HepG2 (cell line): ENCODE results near the gene HPCAL1. TPM values are rescaled to one million over a fixed set of nuclear protein-coding genes. Genes with fewer than 3 reads are reported as not detected.
A peak's percentile ranks its signal among the peaks of the same experiment; 100 is the strongest.

Experiments
- ATF6 ChIP-seq: sonication (generic); formaldehyde crosslinking; conservative IDR thresholded peaks from 2 replicates; pipeline ENCODE4 v1.4.0; 2020; ENCODE audit warnings: missing genetic modification reagents
- CENPX ChIP-seq: sonication (generic); formaldehyde crosslinking; IDR thresholded peaks from 2 replicates; pipeline ENCODE4 v1.9.0; 2021; ENCODE audit warnings: mild to moderate bottlenecking, missing genetic modification reagents, moderate library complexity
- IRF1 ChIP-seq: sonication (generic); formaldehyde crosslinking; IDR thresholded peaks from 2 replicates; pipeline ENCODE4 v1.4.0; 2020; ENCODE audit warnings: low read depth, mild to moderate bottlenecking, missing genetic modification reagents
- JUNB ChIP-seq: sonication (generic); formaldehyde crosslinking; IDR thresholded peaks from 2 replicates; pipeline ENCODE4 v1.8.0; 2022; ENCODE audit warnings: missing genetic modification reagents, mild to moderate bottlenecking, borderline replicate concordance
- KAT7 ChIP-seq: IDR thresholded peaks from 2 replicates; pipeline ENCODE4 v1.6.1; 2018; ENCODE audit warnings: borderline replicate concordance, missing compliant biosample characterization
- KLF9 ChIP-seq: IDR thresholded peaks from 2 replicates; pipeline ENCODE4 v1.6.1; 2016; ENCODE audit warnings: low read depth
- MLX ChIP-seq: IDR thresholded peaks from 2 replicates; pipeline ENCODE4 v1.6.1; 2016
- SKIL ChIP-seq: sonication (generic); formaldehyde crosslinking; IDR thresholded peaks from 2 replicates; pipeline ENCODE4 v1.8.0; 2022; ENCODE audit warnings: missing genetic modification reagents, mild to moderate bottlenecking, moderate library complexity, borderline replicate concordance
- SP5 ChIP-seq: IDR thresholded peaks from 2 replicates; pipeline ENCODE4 v1.6.1; 2016; ENCODE audit warnings: low read depth, borderline replicate concordance
- THAP9 ChIP-seq: sonication (generic); formaldehyde crosslinking; IDR thresholded peaks from 2 replicates; pipeline ENCODE4; 2020; ENCODE audit warnings: missing genetic modification reagents, mild to moderate bottlenecking, borderline replicate concordance
- ZNF24 ChIP-seq: fragments of 450-650 bp; IDR thresholded peaks from 2 replicates; pipeline ENCODE4 v1.6.1; 2017; ENCODE audit warnings: antibody characterized with exemption, mild to moderate bottlenecking
- ZNF282 ChIP-seq: fragments of 450-650 bp; IDR thresholded peaks from 2 replicates; pipeline ENCODE4 v1.6.1; 2018; ENCODE audit not compliant: partially characterized antibody
- ZNF382 ChIP-seq: sonication (generic); formaldehyde crosslinking; IDR thresholded peaks from 2 replicates; pipeline ENCODE4 v1.5.0; 2020; ENCODE audit warnings: missing genetic modification reagents, mild to moderate bottlenecking, borderline replicate concordance
- polyA plus RNA-seq, 8 experiments: library from polyadenylated mRNA; depleted of rRNA in 3 of 8; stranded (reverse) in 7 of 8; unstranded in 1 of 8; fragments of >200 nt; fragmentation: Illumina TruSeq in 4 of 8; extraction: Trizol in 4 of 8; gene quantifications; 2 replicates each; pipeline versions ENCODE4 v1.2.1 to v1.2.3, GENCODE V29; 2011 to 2016; ENCODE audit warnings: low read depth in 4 of 8, missing spikeins in 1 of 8, mixed read lengths in 1 of 8; ENCODE audit not compliant: insufficient read depth in 1 of 8
- total RNA-seq, 5 experiments: library from RNA; depleted of rRNA; stranded (reverse); fragments of >200 nt; fragmentation: Illumina TruSeq; extraction: Trizol; gene quantifications; 2 replicates each; pipeline ENCODE4 v1.2.3, GENCODE V29; 2016; ENCODE audit warnings: low read depth in 1 of 5
- TF ChIP-seq, protein P1 (sequence below): sonication (generic); formaldehyde crosslinking; IDR thresholded peaks from 2 replicates; pipeline ENCODE4 v1.4.0; 2020; ENCODE audit warnings: missing genetic modification reagents
- TF ChIP-seq, protein P2 (sequence below): sonication (generic); formaldehyde crosslinking; IDR thresholded peaks from 2 replicates; pipeline ENCODE4 v1.5.1; 2020; ENCODE audit warnings: missing genetic modification reagents, mild to moderate bottlenecking, borderline replicate concordance

HPCAL1 gene
- total and polyA plus RNA-seq, 2 of the 13 experiments (the other 11 are each of a cell fraction or from before 2014, with no cell fraction given) = 29.5 to 29.9 TPM

DNA sequence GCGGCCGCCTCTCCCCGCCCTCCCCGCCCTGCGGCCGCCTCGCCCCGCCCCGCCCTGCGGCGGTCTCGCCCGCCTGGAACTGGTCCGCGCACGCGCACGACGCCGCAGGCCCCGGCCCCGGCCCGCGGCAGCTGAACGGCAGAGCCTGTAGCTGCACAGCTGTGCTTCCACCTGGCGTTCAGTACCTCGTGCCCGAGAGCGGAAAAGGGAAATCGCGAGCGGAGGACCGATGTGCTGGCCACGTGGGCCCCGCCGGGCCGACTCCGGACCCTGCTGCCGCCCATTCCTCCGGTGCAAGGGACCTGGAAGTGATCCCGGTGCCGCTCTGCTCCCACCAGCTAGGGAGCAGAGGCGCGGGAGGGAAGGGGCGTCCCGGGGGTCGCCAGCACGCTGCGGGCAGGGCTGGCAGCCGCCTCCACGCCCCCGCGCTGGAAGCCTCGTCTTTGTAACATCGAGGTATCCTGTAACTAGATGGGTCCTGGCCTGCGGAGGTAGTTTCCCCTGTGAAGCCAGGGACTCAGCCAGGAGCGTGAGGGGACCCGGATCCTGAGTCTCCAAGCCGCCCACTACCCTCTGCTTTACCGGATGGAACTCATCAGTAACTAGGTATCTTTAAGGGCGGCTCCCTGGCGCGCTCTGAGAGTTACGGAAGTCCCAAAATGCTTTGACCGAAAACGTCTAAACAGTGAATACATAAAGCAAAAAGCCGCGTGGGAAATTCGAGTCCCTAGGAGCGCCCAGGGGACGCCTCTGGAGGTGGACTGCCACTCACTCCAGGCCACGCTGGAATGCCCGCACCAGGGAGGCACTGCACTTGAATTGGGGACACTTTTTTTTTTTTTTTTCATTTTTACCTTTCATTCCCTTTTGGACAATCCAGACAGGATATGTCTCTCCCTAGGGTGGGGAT is 146.1 kb downstream of the HPCAL1 start (continued):
- TF ChIP-seq IRF1 (CRISPR knock-in tag) = peak; percentile 97; the same call in 1 of the 2 replicates
- TF ChIP-seq, protein P1, sequence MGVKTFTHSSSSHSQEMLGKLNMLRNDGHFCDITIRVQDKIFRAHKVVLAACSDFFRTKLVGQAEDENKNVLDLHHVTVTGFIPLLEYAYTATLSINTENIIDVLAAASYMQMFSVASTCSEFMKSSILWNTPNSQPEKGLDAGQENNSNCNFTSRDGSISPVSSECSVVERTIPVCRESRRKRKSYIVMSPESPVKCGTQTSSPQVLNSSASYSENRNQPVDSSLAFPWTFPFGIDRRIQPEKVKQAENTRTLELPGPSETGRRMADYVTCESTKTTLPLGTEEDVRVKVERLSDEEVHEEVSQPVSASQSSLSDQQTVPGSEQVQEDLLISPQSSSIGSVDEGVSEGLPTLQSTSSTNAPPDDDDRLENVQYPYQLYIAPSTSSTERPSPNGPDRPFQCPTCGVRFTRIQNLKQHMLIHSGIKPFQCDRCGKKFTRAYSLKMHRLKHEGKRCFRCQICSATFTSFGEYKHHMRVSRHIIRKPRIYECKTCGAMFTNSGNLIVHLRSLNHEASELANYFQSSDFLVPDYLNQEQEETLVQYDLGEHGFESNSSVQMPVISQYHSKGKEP (CRISPR knock-in tag) = peak; percentile 97
- TF ChIP-seq JUNB (CRISPR knock-in tag) = peak; percentile 87
- TF ChIP-seq SKIL (CRISPR knock-in tag) = peak; percentile 86
- TF ChIP-seq ZNF282 = no peak
- peak; percentile 69 for TF ChIP-seq KAT7 (CRISPR knock-in tag)
- TF ChIP-seq MLX (CRISPR knock-in tag) = peak; percentile 75; the same call in 1 of the 2 replicates
- TF ChIP-seq, protein P2, sequence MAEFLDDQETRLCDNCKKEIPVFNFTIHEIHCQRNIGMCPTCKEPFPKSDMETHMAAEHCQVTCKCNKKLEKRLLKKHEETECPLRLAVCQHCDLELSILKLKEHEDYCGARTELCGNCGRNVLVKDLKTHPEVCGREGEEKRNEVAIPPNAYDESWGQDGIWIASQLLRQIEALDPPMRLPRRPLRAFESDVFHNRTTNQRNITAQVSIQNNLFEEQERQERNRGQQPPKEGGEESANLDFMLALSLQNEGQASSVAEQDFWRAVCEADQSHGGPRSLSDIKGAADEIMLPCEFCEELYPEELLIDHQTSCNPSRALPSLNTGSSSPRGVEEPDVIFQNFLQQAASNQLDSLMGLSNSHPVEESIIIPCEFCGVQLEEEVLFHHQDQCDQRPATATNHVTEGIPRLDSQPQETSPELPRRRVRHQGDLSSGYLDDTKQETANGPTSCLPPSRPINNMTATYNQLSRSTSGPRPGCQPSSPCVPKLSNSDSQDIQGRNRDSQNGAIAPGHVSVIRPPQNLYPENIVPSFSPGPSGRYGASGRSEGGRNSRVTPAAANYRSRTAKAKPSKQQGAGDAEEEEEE (CRISPR knock-in tag) = peak; percentile 88; the same call in 1 of the 2 replicates
- TF ChIP-seq CENPX (CRISPR knock-in tag) = no peak
- TF ChIP-seq ZNF24 = peak; percentile 36; the same call in 1 of the 2 replicates
- peak; percentile 55; the same call in 1 of the 2 replicates for TF ChIP-seq SP5 (CRISPR knock-in tag)
- no peak for TF ChIP-seq ATF6 (CRISPR knock-in tag)
- TF ChIP-seq KLF9 (CRISPR knock-in tag) = peak; percentile 89; the same call in 1 of the 2 replicates
- TF ChIP-seq ZNF382 = no peak; the same call in 1 of the 2 replicates
- peak; percentile 96 for TF ChIP-seq THAP9 (CRISPR knock-in tag)
